ENCODE measurements around the gene CCDC178. TPM values are rescaled to one million over a fixed set of nuclear protein-coding genes. Genes with fewer than 3 reads are reported as not detected.

Gene CCDC178
- total and polyA plus RNA-seq, 2 donors (not counting 3 experiments of a cell fraction or from before 2014, with no cell fraction given), result 0.80 to 1.6 TPM

DNA sequence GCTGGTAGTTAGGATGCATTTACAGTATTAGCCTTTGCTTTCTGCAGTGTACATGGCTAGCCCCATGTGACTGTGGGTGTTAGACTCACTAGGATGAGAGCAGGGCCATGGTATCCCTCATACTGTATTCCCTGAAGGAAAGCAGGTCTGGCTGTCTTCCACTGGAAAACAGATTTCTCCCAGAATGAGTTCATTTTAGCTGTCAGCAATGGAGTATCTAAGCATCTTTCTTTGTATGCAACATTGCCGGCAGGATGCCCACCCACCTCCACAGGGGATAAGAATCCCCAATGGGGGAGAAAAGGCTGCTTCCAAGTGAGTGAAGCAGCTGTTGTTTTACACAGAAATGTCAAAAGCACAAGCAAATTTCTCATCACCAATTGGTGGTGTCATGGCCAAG lies 525.0 kb downstream of the CCDC178 start:
- ChIA-PET CTCF (no interaction called here), POLR2A (no interaction called here)
- Histone ChIP-seq H3K27me3 (ENCODE audit: control insufficient read depth in 2 of 2, insufficient read depth in 2 of 2, low read length in 2 of 2) (peaks cover 2 to 3% of the 10 kb centered on the region in 2 experiments), H4K20me1 (replicated peaks; ENCODE audit: control insufficient read depth, extremely low read depth, insufficient read depth, low read length) (no peaks in the 10 kb centered on the region), H3K27ac (ENCODE audit: insufficient read depth, low read depth, low read length) (no peak overlapping the region), H3K79me2 (ENCODE audit: control insufficient read depth, insufficient read depth, low read length) (no peaks in the 10 kb centered on the region), H3K4me3 (replicated peaks in 1 of 3; ENCODE audit: insufficient read depth in 1 of 3, low read depth in 1 of 3, low read length in 3 of 3) (no peak overlapping the region), H3K4me2 (ENCODE audit: insufficient read depth, low read length) (no peak overlapping the region), H3K9me3 (replicated peaks; ENCODE audit: control insufficient read depth, insufficient read depth, low read length) (no peaks in the 10 kb centered on the region), H3K9me1 (replicated peaks; ENCODE audit: control insufficient read depth, extremely low read depth, insufficient read depth, low read length) (no peaks in the 10 kb centered on the region), H3K4me1 (ENCODE audit: control insufficient read depth, extremely low read depth, insufficient read depth, low read length) (no peaks in the 10 kb centered on the region), H2AFZ (ENCODE audit: low read depth, low read length) (no peak overlapping the region), H3K36me3 (ENCODE audit: control insufficient read depth in 2 of 2, extremely low read depth in 1 of 2, insufficient read depth in 2 of 2, low read length in 2 of 2) (no peaks in the 10 kb centered on the region), H3K9ac (replicated peaks; ENCODE audit: extremely low read depth, insufficient read depth, low read length) (no peak overlapping the region)
- no TSS peak for BruUV-seq (replicated peaks)
- DNase-seq (ENCODE audit: low read depth, low spot score), result no peak
- TF ChIP-seq, protein P1, sequence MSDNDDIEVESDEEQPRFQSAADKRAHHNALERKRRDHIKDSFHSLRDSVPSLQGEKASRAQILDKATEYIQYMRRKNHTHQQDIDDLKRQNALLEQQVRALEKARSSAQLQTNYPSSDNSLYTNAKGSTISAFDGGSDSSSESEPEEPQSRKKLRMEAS (IDR thresholded peaks at IDR 0.05; ENCODE audit: insufficient read depth, insufficient read length), result no peak
- intact Hi-C loops (cut with micrococcal nuclease), result no loop called here
- dilution Hi-C loops (cut with MboI; ENCODE audit: extremely low pct_ligation_motif_present, low sequenced_read_pairs), result no loop called here
- FAIRE-seq, result no peak

DNA sequence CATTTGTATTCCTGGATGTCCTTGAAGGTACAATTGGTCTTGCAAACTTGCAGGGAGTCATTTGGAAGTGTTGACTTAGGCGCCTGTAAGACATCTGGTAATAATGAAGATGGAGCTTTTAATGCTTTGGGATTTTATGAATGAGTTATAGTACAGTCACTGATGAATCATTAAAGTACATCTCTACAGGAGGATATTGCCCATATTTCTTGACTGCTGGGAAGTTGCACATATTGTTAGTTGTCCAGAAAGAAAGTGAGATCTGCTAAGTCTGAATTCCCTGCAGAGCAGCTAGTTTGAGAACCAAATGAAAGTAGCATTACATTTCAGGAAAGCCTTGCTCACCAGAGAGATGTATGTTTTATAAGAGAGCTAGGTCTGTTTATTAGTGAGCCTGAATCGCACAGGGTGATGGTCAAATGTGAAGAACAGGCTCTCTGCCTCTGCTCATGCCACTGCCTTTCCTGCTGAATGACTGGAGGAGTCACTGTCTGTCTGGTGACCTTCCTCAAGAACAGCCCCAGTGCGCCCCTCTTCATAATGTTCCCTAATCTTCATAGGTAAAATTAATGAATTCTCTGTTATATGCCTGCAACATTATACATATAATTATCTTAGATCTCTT lies 528.7 kb downstream of the CCDC178 start:
- ChIA-PET CTCF (interaction anchor here (0.7 to 1.5 kb wide), 2 partner anchors 297 to 320 kb away, joined by 3 read pairs; no protein-coding TSS in a partner anchor), POLR2A (no interaction called here)
- no peak overlapping the region for H3K4me3 ChIP-seq (replicated peaks in 1 of 3; ENCODE audit: insufficient read depth in 1 of 3, low read depth in 1 of 3, low read length in 3 of 3)
- TF ChIP-seq, protein P1 (IDR thresholded peaks at IDR 0.05; ENCODE audit: insufficient read depth, insufficient read length), result no peak
- TF ChIP-seq GATA2 (IDR thresholded peaks at IDR 0.05; ENCODE audit: insufficient read depth, insufficient read length, low read depth, low read length), result no peak
- no peak for TF ChIP-seq JUN (IDR thresholded peaks at IDR 0.05; ENCODE audit: borderline replicate concordance, insufficient read depth, insufficient read length, low read depth)
- TF ChIP-seq EZH2 (IDR thresholded peaks at IDR 0.05; ENCODE audit: borderline replicate concordance, low read depth, low read length, severe bottlenecking), result no peak
- TF ChIP-seq, protein P2, sequence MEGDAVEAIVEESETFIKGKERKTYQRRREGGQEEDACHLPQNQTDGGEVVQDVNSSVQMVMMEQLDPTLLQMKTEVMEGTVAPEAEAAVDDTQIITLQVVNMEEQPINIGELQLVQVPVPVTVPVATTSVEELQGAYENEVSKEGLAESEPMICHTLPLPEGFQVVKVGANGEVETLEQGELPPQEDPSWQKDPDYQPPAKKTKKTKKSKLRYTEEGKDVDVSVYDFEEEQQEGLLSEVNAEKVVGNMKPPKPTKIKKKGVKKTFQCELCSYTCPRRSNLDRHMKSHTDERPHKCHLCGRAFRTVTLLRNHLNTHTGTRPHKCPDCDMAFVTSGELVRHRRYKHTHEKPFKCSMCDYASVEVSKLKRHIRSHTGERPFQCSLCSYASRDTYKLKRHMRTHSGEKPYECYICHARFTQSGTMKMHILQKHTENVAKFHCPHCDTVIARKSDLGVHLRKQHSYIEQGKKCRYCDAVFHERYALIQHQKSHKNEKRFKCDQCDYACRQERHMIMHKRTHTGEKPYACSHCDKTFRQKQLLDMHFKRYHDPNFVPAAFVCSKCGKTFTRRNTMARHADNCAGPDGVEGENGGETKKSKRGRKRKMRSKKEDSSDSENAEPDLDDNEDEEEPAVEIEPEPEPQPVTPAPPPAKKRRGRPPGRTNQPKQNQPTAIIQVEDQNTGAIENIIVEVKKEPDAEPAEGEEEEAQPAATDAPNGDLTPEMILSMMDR (IDR thresholded peaks at IDR 0.05; ENCODE audit: extremely low read depth in 1 of 2, insufficient read depth in 1 of 2, low read depth in 1 of 2, low read length in 2 of 2), result no peak
- no peak for TF ChIP-seq POLR2AphosphoS5 (IDR thresholded peaks at IDR 0.05; ENCODE audit: insufficient read depth, low read depth, low read length)
- no peak for TF ChIP-seq MYC (IDR thresholded peaks at IDR 0.05; ENCODE audit: low read depth, low read length)
- H3K36me3 ChIP-seq (ENCODE audit: control insufficient read depth in 2 of 2, extremely low read depth in 1 of 2, insufficient read depth in 2 of 2, low read length in 2 of 2), result no peaks in the 10 kb centered on the region
- H2AFZ ChIP-seq (ENCODE audit: low read depth, low read length), result no peak overlapping the region
- H3K27ac ChIP-seq (ENCODE audit: insufficient read depth, low read depth, low read length), result no peak overlapping the region
- no peak for FAIRE-seq
- no peaks in the 10 kb centered on the region for H3K9me3 ChIP-seq (replicated peaks; ENCODE audit: control insufficient read depth, insufficient read depth, low read length)
- H3K4me2 ChIP-seq (ENCODE audit: insufficient read depth, low read length), result no peak overlapping the region
- H3K79me2 ChIP-seq (ENCODE audit: control insufficient read depth, insufficient read depth, low read length), result no peaks in the 10 kb centered on the region
- peaks cover 3 to 4% of the 10 kb centered on the region in 2 experiments for H3K27me3 ChIP-seq (ENCODE audit: control insufficient read depth in 2 of 2, insufficient read depth in 2 of 2, low read length in 2 of 2)
- DNase-seq (ENCODE audit: low read depth, low spot score), result no peak
- no TSS peak for BruUV-seq (replicated peaks)
- H4K20me1 ChIP-seq (replicated peaks; ENCODE audit: control insufficient read depth, extremely low read depth, insufficient read depth, low read length), result no peaks in the 10 kb centered on the region
- no peak overlapping the region for H3K9ac ChIP-seq (replicated peaks; ENCODE audit: extremely low read depth, insufficient read depth, low read length)
- no peaks in the 10 kb centered on the region for H3K4me1 ChIP-seq (ENCODE audit: control insufficient read depth, extremely low read depth, insufficient read depth, low read length)
- intact Hi-C loops (cut with micrococcal nuclease) (no loop called here), dilution Hi-C loops (cut with MboI; ENCODE audit: extremely low pct_ligation_motif_present, low sequenced_read_pairs) (no loop called here)
- H3K9me1 ChIP-seq (replicated peaks; ENCODE audit: control insufficient read depth, extremely low read depth, insufficient read depth, low read length), result no peaks in the 10 kb centered on the region
